ENCODE data around the gene PHAX.
"Not testable (repeated sequence)": the region's sequence is repeated elsewhere in the genome, so short reads cannot be mapped to it uniquely, and the experiment has no call there.

Gene PHAX

GRCh38 chr5:126591549-126591948, 9.2 kb upstream of the PHAX start:
- CTCF ChIA-PET = no interaction called here
- H3K27me3 Mint-ChIP-seq = peaks cover 40% of the 10 kb centered on the region
- H3K4me1 Mint-ChIP-seq = peaks cover 14% of the 10 kb centered on the region
- H3K27ac Mint-ChIP-seq = no peak overlapping the region
- H3K36me3 Mint-ChIP-seq = no peaks in the 10 kb centered on the region
- no peaks in the 10 kb centered on the region for H3K9me3 Mint-ChIP-seq
- DNase-seq = no peak
- no peak overlapping the region for H3K4me3 Mint-ChIP-seq

- CTCF ChIA-PET = interaction anchor here (1.1 to 1.7 kb wide), 2 partner anchors 9 to 53 kb away, joined by 3 to 7 read pairs; no protein-coding TSS in a partner anchor
- Mint-ChIP-seq H3K27ac (peak within 1 kb of the TSS; percentile 14), H3K36me3 (no peaks in the 10 kb centered on the region), H3K4me1 (peaks cover 14% of the 10 kb centered on the region), H3K27me3 (peaks cover 35% of the 10 kb centered on the region), H3K4me3 (peak within 1 kb of the TSS; percentile 73), H3K9me3 (no peaks in the 10 kb centered on the region)
- peak; percentile 39 for DNase-seq
These were observed 5.8 kb upstream of the PHAX start, which contains the start of gene ALDH7A1 for GRCh38 chr5:126594748-126595485. TSS of gene ALDH7A1 (minus strand) at chr5:126595219. CDS start at chr5:126595198, 21 bp downstream.

- H3K4me3 Mint-ChIP-seq = peak overlapping the region; percentile 37
- no peak for DNase-seq
- H3K27me3 Mint-ChIP-seq = peaks cover 35% of the 10 kb centered on the region
- H3K9me3 Mint-ChIP-seq = no peaks in the 10 kb centered on the region
- H3K36me3 Mint-ChIP-seq = no peaks in the 10 kb centered on the region
- CTCF ChIA-PET = interaction anchor here (0.6 to 1.7 kb wide), 2 partner anchors 10 to 32 kb away, joined by 3 to 7 read pairs; no protein-coding TSS in a partner anchor
- H3K4me1 Mint-ChIP-seq = peaks cover 17% of the 10 kb centered on the region
- H3K27ac Mint-ChIP-seq = no peak overlapping the region
These were observed 5.2 kb upstream of the PHAX start for GRCh38 chr5:126595486-126596083.

- no peak overlapping the region for H3K27ac Mint-ChIP-seq
- peaks cover 35% of the 10 kb centered on the region for H3K27me3 Mint-ChIP-seq
- CTCF ChIA-PET = no interaction called here
- H3K36me3 Mint-ChIP-seq = no peaks in the 10 kb centered on the region
- H3K4me3 Mint-ChIP-seq = no peak overlapping the region
- H3K9me3 Mint-ChIP-seq = no peaks in the 10 kb centered on the region
- peaks cover 23% of the 10 kb centered on the region for H3K4me1 Mint-ChIP-seq
- DNase-seq = no peak
These were observed 3.6 kb upstream of the PHAX start for GRCh38 chr5:126597156-126597555.

GRCh38 chr5:126599499-126599898, 1.2 kb upstream of the PHAX start:
- DNase-seq = no peak
- Mint-ChIP-seq H3K36me3 (peaks cover 9% of the 10 kb centered on the region), H3K27me3 (peaks cover 24% of the 10 kb centered on the region), H3K4me3 (no peak overlapping the region), H3K4me1 (peaks cover 32% of the 10 kb centered on the region), H3K9me3 (no peaks in the 10 kb centered on the region), H3K27ac (no peak overlapping the region)
- CTCF ChIA-PET = interaction anchor here (0.6 to 1.7 kb wide), 2 partner anchors 12 to 179 kb away, joined by 4 to 7 read pairs; no protein-coding TSS in a partner anchor

GRCh38 chr5:126599971-126600630, 646 bp upstream of the PHAX start:
- peak overlapping the region; percentile 64 for H3K27ac Mint-ChIP-seq
- not testable (repeated sequence) for DNase-seq, H3K9me3 Mint-ChIP-seq
- H3K4me1 Mint-ChIP-seq = peaks cover 28% of the 10 kb centered on the region
- H3K36me3 Mint-ChIP-seq = peaks cover 10% of the 10 kb centered on the region
- CTCF ChIA-PET = interaction anchor here (1.0 to 2.2 kb wide), 5 partner anchors 77 to 261 kb away, joined by 3 to 6 read pairs (median 4); no protein-coding TSS in a partner anchor
- H3K27me3 Mint-ChIP-seq = peaks cover 18% of the 10 kb centered on the region
- peak overlapping the region; percentile 85 for H3K4me3 Mint-ChIP-seq

GRCh38 chr5:126603402-126603991, 2.8 kb downstream of the PHAX start:
- Mint-ChIP-seq H3K27me3 (no peaks in the 10 kb centered on the region), H3K27ac (peak overlapping the region; percentile 49), H3K36me3 (peaks cover 34% of the 10 kb centered on the region), H3K4me3 (no peak overlapping the region), H3K4me1 (peaks cover 46% of the 10 kb centered on the region), H3K9me3 (no peaks in the 10 kb centered on the region)
- CTCF ChIA-PET = no interaction called here
- DNase-seq = no peak

- H3K36me3 Mint-ChIP-seq = peaks cover 40% of the 10 kb centered on the region
- no peaks in the 10 kb centered on the region for H3K9me3 Mint-ChIP-seq
- no peak overlapping the region for H3K27ac Mint-ChIP-seq
- H3K4me1 Mint-ChIP-seq = peaks cover 46% of the 10 kb centered on the region
- no peaks in the 10 kb centered on the region for H3K27me3 Mint-ChIP-seq
- CTCF ChIA-PET = no interaction called here
- H3K4me3 Mint-ChIP-seq = no peak overlapping the region
- no peak for DNase-seq
These were observed 4.8 kb downstream of the PHAX start for GRCh38 chr5:126605525-126605924.

- H3K36me3 Mint-ChIP-seq = peaks cover 46% of the 10 kb centered on the region
- CTCF ChIA-PET = interaction anchor here (1.3 kb wide), 1 partner anchor 9 kb away, joined by 6 read pairs; the partner anchor contains the start of gene PHAX
- H3K27me3 Mint-ChIP-seq = no peaks in the 10 kb centered on the region
- no peak overlapping the region for H3K27ac Mint-ChIP-seq
- H3K9me3 Mint-ChIP-seq = no peaks in the 10 kb centered on the region
- peaks cover 29% of the 10 kb centered on the region for H3K4me1 Mint-ChIP-seq
- no peak overlapping the region for H3K4me3 Mint-ChIP-seq
- no peak for DNase-seq
These were observed 9.4 kb downstream of the PHAX start for GRCh38 chr5:126610160-126610559.

GRCh38 chr5:126610616-126611015, 9.9 kb downstream of the PHAX start:
- peaks cover 45% of the 10 kb centered on the region for H3K36me3 Mint-ChIP-seq
- no peaks in the 10 kb centered on the region for H3K9me3 Mint-ChIP-seq
- H3K27ac Mint-ChIP-seq = no peak overlapping the region
- H3K4me3 Mint-ChIP-seq = no peak overlapping the region
- H3K27me3 Mint-ChIP-seq = no peaks in the 10 kb centered on the region
- CTCF ChIA-PET = interaction anchor here (1.3 kb wide), 1 partner anchor 9 kb away, joined by 6 read pairs; the partner anchor contains the start of gene PHAX
- DNase-seq = no peak
- peaks cover 26% of the 10 kb centered on the region for H3K4me1 Mint-ChIP-seq

- H3K27ac Mint-ChIP-seq = peak overlapping the region; percentile 37
- CTCF ChIA-PET = no interaction called here
- H3K27me3 Mint-ChIP-seq = no peaks in the 10 kb centered on the region
- H3K36me3 Mint-ChIP-seq = peaks cover 32% of the 10 kb centered on the region
- H3K9me3 Mint-ChIP-seq = no peaks in the 10 kb centered on the region
- DNase-seq = no peak
- no peak overlapping the region for H3K4me3 Mint-ChIP-seq
- peaks cover 8% of the 10 kb centered on the region for H3K4me1 Mint-ChIP-seq
These were observed 13.3 kb downstream of the PHAX start for GRCh38 chr5:126613941-126614592.

GRCh38 chr5:126615286-126615685, 14.5 kb downstream of the PHAX start:
- Mint-ChIP-seq H3K4me1 (peaks cover 5% of the 10 kb centered on the region), H3K36me3 (peaks cover 33% of the 10 kb centered on the region), H3K27me3 (no peaks in the 10 kb centered on the region), H3K9me3 (no peaks in the 10 kb centered on the region), H3K27ac (no peak overlapping the region), H3K4me3 (no peak overlapping the region)
- CTCF ChIA-PET = no interaction called here
- DNase-seq = no peak

- H3K27ac Mint-ChIP-seq, DNase-seq, H3K4me1 Mint-ChIP-seq, H3K9me3 Mint-ChIP-seq, H3K27me3 Mint-ChIP-seq, H3K4me3 Mint-ChIP-seq, CTCF ChIA-PET: not testable (repeated sequence)
- H3K36me3 Mint-ChIP-seq = peaks cover 25% of the 10 kb centered on the region
These were observed 16.9 kb downstream of the PHAX start for GRCh38 chr5:126617603-126618002.

- no peaks in the 10 kb centered on the region for H3K27me3 Mint-ChIP-seq
- H3K27ac Mint-ChIP-seq = no peak overlapping the region
- CTCF ChIA-PET = no interaction called here
- H3K4me1 Mint-ChIP-seq = peaks cover 8% of the 10 kb centered on the region
- DNase-seq = no peak
- H3K9me3 Mint-ChIP-seq = no peaks in the 10 kb centered on the region
- peaks cover 29% of the 10 kb centered on the region for H3K36me3 Mint-ChIP-seq
- H3K4me3 Mint-ChIP-seq = no peak overlapping the region
These were observed 19.0 kb downstream of the PHAX start for GRCh38 chr5:126619781-126620180.

Measured in activated naive CD4-positive, alpha-beta T cell treated with anti-CD3 and anti-CD28 coated beads, Interleukin-2, amount 10 ng/mL, durations not matched to agents 7 days and 5 days (primary cell).